IMR-90 (cell line): ENCODE results near the gene SLC47A2. TPM values are rescaled to one million over a fixed set of nuclear protein-coding genes. Genes with fewer than 3 reads are reported as not detected.

Experiments
- ATAC-seq: fragments of 200-7000 bp; cut with Tn5 transposase; 2 replicates; pipeline ENCODE4 v1.9.1; 2020; ENCODE audit warnings: low read depth, mild to moderate bottlenecking, moderate library complexity
- BruUV-seq: library from RNA; stranded (reverse); fragments of 400-500 nt; replicated peaks from 2 replicates; lab custom pipeline; 2021; lab: Mats Ljungman, UMichigan
- CTCF ChIA-PET: fragments of 300-600 bp; formaldehyde crosslinking; extraction: SDS; loops from one replicate; lab custom pipeline; 2021; ENCODE audit warnings: antibody characterized with exemption; lab: Yijun Ruan, JAX
- POLR2A ChIA-PET: fragments of 300-600 bp; sonication (Branson Sonifier 250); formaldehyde crosslinking; loops from one replicate; lab custom pipeline; 2022; ENCODE audit warnings: antibody characterized with exemption; ENCODE audit not compliant: unreplicated experiment; lab: Charles Lee
- DNase-seq: peaks from one replicate; pipeline ENCODE4 v3.0.0; 2013
- H2AFZ ChIP-seq: replicated peaks from 2 replicates; pipeline ENCODE3; 2013; ENCODE audit warnings: low read length, mild to moderate bottlenecking; ENCODE audit not compliant: poor library complexity
- H2AK5ac ChIP-seq: 2 replicates; pipeline ENCODE4 v1.6.1; 2013; ENCODE audit warnings: low read depth, low read length, inconsistent platforms
- H2AK9ac ChIP-seq: replicated peaks from 2 replicates; pipeline ENCODE3; 2013; ENCODE audit warnings: mild to moderate bottlenecking, low read depth, low read length, moderate library complexity; ENCODE audit not compliant: poor library complexity
- H2BK120ac ChIP-seq: 2 replicates; pipeline ENCODE4 v1.6.1; 2013; ENCODE audit warnings: low read depth, low read length, inconsistent platforms
- H2BK15ac ChIP-seq: 3 replicates; pipeline ENCODE4 v1.6.1; 2013; ENCODE audit warnings: low read depth, low read length, inconsistent platforms
- H2BK20ac ChIP-seq: 2 replicates; pipeline ENCODE4 v1.6.1; 2013; ENCODE audit warnings: low read depth, mild to moderate bottlenecking, inconsistent platforms, low read length, moderate library complexity
- H2BK5ac ChIP-seq: 2 replicates; pipeline ENCODE4 v1.6.1; 2013; ENCODE audit warnings: mild to moderate bottlenecking, low read depth, low read length, inconsistent platforms; ENCODE audit not compliant: poor library complexity, severe bottlenecking
- H3K14ac ChIP-seq: replicated peaks from 2 replicates; pipeline ENCODE4 v1.6.1; 2013; ENCODE audit warnings: low read depth, low read length, inconsistent platforms
- H3K18ac ChIP-seq: 2 replicates; pipeline ENCODE4 v1.6.1; 2013; ENCODE audit warnings: low read depth, low read length, control low read depth
- H3K23ac ChIP-seq: 2 replicates; pipeline ENCODE4 v1.6.1; 2013; ENCODE audit warnings: low read depth, low read length, inconsistent platforms
- H3K27ac ChIP-seq: 2 replicates; pipeline ENCODE4 v1.5.1; 2013; ENCODE audit warnings: mild to moderate bottlenecking, control low read depth, low read length; ENCODE audit not compliant: insufficient read depth
- H3K27me3 ChIP-seq: 2 replicates; pipeline ENCODE4 v1.6.1; 2013; ENCODE audit warnings: low read length; ENCODE audit not compliant: control insufficient read depth, insufficient read depth
- H3K36me3 ChIP-seq: 2 replicates; pipeline ENCODE4 v1.6.1; 2013; ENCODE audit warnings: low read length, mixed read lengths; ENCODE audit not compliant: control insufficient read depth, insufficient read depth
- H3K4ac ChIP-seq: 2 replicates; pipeline ENCODE4 v1.6.1; 2013; ENCODE audit warnings: low read depth, low read length, inconsistent platforms
- H3K4me1 ChIP-seq: 2 replicates; pipeline ENCODE4 v1.6.1; 2013; ENCODE audit warnings: low read length, mixed read lengths; ENCODE audit not compliant: control insufficient read depth, insufficient read depth
- H3K4me2 ChIP-seq: 2 replicates; pipeline ENCODE4 v1.6.1; 2013; ENCODE audit warnings: low read depth, mild to moderate bottlenecking, control low read depth, low read length, moderate library complexity
- H3K4me3 ChIP-seq: 2 replicates; pipeline ENCODE4 v1.5.1; 2013; ENCODE audit warnings: low read depth, mild to moderate bottlenecking, control low read depth, low read length, moderate library complexity; ENCODE audit not compliant: insufficient read depth
- H3K56ac ChIP-seq: 2 replicates; pipeline ENCODE4 v1.6.1; 2013; ENCODE audit warnings: low read length, inconsistent platforms; ENCODE audit not compliant: insufficient read depth; ENCODE audit errors: extremely low read depth
- H3K79me1 ChIP-seq, 2 experiments: 2 replicates each; pipeline ENCODE4 v1.6.1; 2013; ENCODE audit warnings: low read length in 2 of 2, inconsistent platforms in 1 of 2, low read depth in 1 of 2
- H3K9ac ChIP-seq: 2 replicates; pipeline ENCODE4 v1.6.1; 2013; ENCODE audit warnings: low read depth, low read length, control low read depth
- H3K9me1 ChIP-seq: 2 replicates; pipeline ENCODE4 v1.6.1; 2013; ENCODE audit warnings: low read length, inconsistent platforms; ENCODE audit not compliant: insufficient read depth
- H3K9me3 ChIP-seq: 2 replicates; pipeline ENCODE4 v1.6.1; 2013; ENCODE audit warnings: low read length; ENCODE audit not compliant: control insufficient read depth, insufficient read depth
- H4K20me1 ChIP-seq: 2 replicates; pipeline ENCODE4 v1.6.1; 2013; ENCODE audit warnings: low read length, inconsistent platforms; ENCODE audit not compliant: insufficient read depth
- H4K5ac ChIP-seq: 2 replicates; pipeline ENCODE4 v1.6.1; 2013; ENCODE audit warnings: mild to moderate bottlenecking, low read depth, low read length, control low read depth
- H4K8ac ChIP-seq, 2 experiments: 2 replicates each; pipeline ENCODE4 v1.6.1; 2013; ENCODE audit warnings: low read depth in 2 of 2, low read length in 2 of 2, control low read depth in 1 of 2, inconsistent platforms in 1 of 2
- H4K91ac ChIP-seq: 2 replicates; pipeline ENCODE4 v1.6.1; 2013; ENCODE audit warnings: low read depth, low read length, inconsistent platforms; ENCODE audit not compliant: insufficient read depth
- MAZ ChIP-seq: IDR thresholded peaks from 2 replicates; pipeline ENCODE4 v1.6.1; 2012; ENCODE audit warnings: low read depth, mild to moderate bottlenecking, low read length, improper control_type of control experiment, moderate library complexity, borderline replicate concordance
- USF2 ChIP-seq: fragments of 150-350 bp; IDR thresholded peaks from 2 replicates; pipeline ENCODE4 v1.6.1; 2017; ENCODE audit warnings: mild to moderate bottlenecking, antibody characterized with exemption, low read length, low read depth
- WGBS, 2 experiments: methylation state at CpG; one replicate each; pipeline versions ENCODE4 v1.1.5 to v1.1.7; 2013; ENCODE audit warnings: missing lambda C conversion rate in 2 of 2; ENCODE audit not compliant: insufficient read length in 1 of 2; ENCODE audit errors: extremely low coverage in 2 of 2; 5-methylcytosine and 5-hydroxymethylcytosine counted together
- dilution Hi-C: fragments of 300-500 bp; cut with HindIII; formaldehyde crosslinking; loops from one replicate; pipeline ENCODE4 v1.14.3; 2018; ENCODE audit warnings: low sequenced_read_pairs; ENCODE audit not compliant: unreplicated experiment
- in situ Hi-C: fragments of 300-500 bp; cut with MboI; formaldehyde crosslinking; loops from 3 replicates; pipeline ENCODE4 v1.14.3; 2019; ENCODE audit warnings: low sequenced_read_pairs, inconsistent platforms, mixed read lengths
- intact Hi-C: fragments of 100-400 bp; cut with micrococcal nuclease; formaldehyde crosslinking; loops from 2 replicates; pipeline ENCODE4 v1.10.0; 2022
- polyA plus RNA-seq, 3 experiments: library from polyadenylated mRNA; depleted of rRNA; stranded (reverse); fragments of >200 nt; gene quantifications; 2 replicates each; pipeline ENCODE4 v1.2.3, GENCODE V29; 2012; ENCODE audit warnings: low replicate concordance in 1 of 3
- total RNA-seq: library from RNA; depleted of rRNA; stranded (reverse); fragments of >200 nt; gene quantifications from 2 replicates; pipeline ENCODE4 v1.2.3, GENCODE V29; 2012

SLC47A2 gene
- total and polyA plus RNA-seq, 2 of the 4 experiments (the other 2 are of a cell fraction) = not detected

- WGBS, 2 experiments = 89% methylated on average over 3 of the region's 5 CpGs; no CpG with 5 or more reads in 1 of the 2 experiments
- no peak overlapping the region for H3K14ac ChIP-seq
These were observed 38.5 kb downstream of the SLC47A2 start for GRCh38 chr17:19677736-19678379.

More at GRCh38 chr17:19677736-19678379, 38.5 kb downstream of the SLC47A2 start:
- Histone ChIP-seq H2BK5ac (no peak overlapping the region), H4K5ac (no peak overlapping the region), H2AFZ (no peak overlapping the region), H3K4ac (no peak overlapping the region), H3K18ac (no peak overlapping the region), H3K4me1 (no peaks in the 10 kb centered on the region), H3K9me3 (no peaks in the 10 kb centered on the region), H3K27me3 (peaks cover 4% of the 10 kb centered on the region), H2BK20ac (no peak overlapping the region), H2AK9ac (no peak overlapping the region), H3K56ac (no peak overlapping the region), H3K27ac (no peak overlapping the region), H2BK120ac (no peak overlapping the region), H4K8ac (no peak overlapping the region), H3K9me1 (no peaks in the 10 kb centered on the region), H3K4me2 (no peak overlapping the region), H2AK5ac (no peak overlapping the region), H3K23ac (no peak overlapping the region), H4K91ac (no peak overlapping the region), H3K36me3 (no peaks in the 10 kb centered on the region), H3K9ac (no peak overlapping the region), H3K4me3 (no peak overlapping the region), H2BK15ac (no peak overlapping the region), H4K20me1 (no peaks in the 10 kb centered on the region; the same call in 1 of the 2 replicates), H3K79me1 (no peaks in the 10 kb centered on the region)
- no peak for TF ChIP-seq USF2
- no peak for TF ChIP-seq MAZ
- POLR2A ChIA-PET = no interaction called here
- no peak for ATAC-seq
- in situ Hi-C loops (no loop called here), intact Hi-C loops (no loop called here), dilution Hi-C loops (no loop called here)
- CTCF ChIA-PET = no interaction called here
- BruUV-seq = no TSS peak
- no peak for DNase-seq
